CD4-positive, alpha-beta T cell treated with Interleukin-15 for 1 hour (primary cell): ENCODE measurements around the gene CDC40.
"Not testable (repeated sequence)": the region's sequence is repeated elsewhere in the genome, so short reads cannot be mapped to it uniquely, and the experiment has no call there.

Experiments used
- DNase-seq: peaks from one replicate; pipeline ENCODE4 v3.0.0-alpha.2; 2020

Gene CDC40

GRCh38 chr6:110272781-110273180 lies 92.6 kb downstream of the CDC40 start:
- DNase-seq, result not testable (repeated sequence)

GRCh38 chr6:110277100-110277665 lies 97.0 kb downstream of the CDC40 start:
- DNase-seq, result no peak
